ENCODE data around the gene ARHGAP33. TPM values are rescaled to one million over a fixed set of nuclear protein-coding genes. Genes with fewer than 3 reads are reported as not detected.
"Not testable (repeated sequence)": the region's sequence is repeated elsewhere in the genome, so short reads cannot be mapped to it uniquely, and the experiment has no call there.

ARHGAP33 gene
- total and polyA plus RNA-seq, 2 of the 8 experiments (the other 6 are each of a cell fraction or from before 2014, with no cell fraction given), result 6.5 to 25.2 TPM

DNA sequence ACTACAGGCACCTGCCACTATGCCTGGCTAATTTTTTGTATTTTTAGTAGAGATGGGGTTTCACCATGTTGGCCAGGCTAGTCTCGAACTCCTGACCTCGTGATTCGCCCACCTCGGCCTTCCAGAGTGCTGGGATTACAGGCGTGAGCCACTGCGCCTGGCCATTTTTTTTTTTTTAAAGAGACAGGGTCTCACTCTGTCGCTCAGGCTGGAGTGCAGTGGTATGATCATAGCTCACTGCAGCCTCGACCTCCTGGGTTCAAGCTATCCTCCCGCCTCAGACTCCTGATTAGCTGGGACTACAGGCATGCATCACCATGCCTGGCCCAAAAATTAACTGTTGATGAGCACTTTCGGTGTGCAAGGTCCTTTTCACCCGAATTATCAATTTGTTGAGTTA lies 60.7 kb downstream of the ARHGAP33 start:
- not testable (repeated sequence) for H2BK5ac ChIP-seq (ENCODE audit: low read depth, low read length); H3K56ac ChIP-seq (replicated peaks; ENCODE audit: insufficient read length, low read depth, low read length); H4K5ac ChIP-seq (ENCODE audit: insufficient read length, low read depth, low read length); H2BK12ac ChIP-seq (ENCODE audit: low read depth, low read length); DNase-seq (ENCODE audit: low read depth in 1 of 2, low spot score in 2 of 2); H2AFZ ChIP-seq (ENCODE audit: low read length); H3K27me3 ChIP-seq (replicated peaks in 1 of 4; ENCODE audit: control insufficient read depth in 3 of 4, extremely low read depth in 1 of 4, insufficient read depth in 3 of 4, low read length in 3 of 4); H3K79me1 ChIP-seq (ENCODE audit: low read depth, low read length); H3K4ac ChIP-seq (replicated peaks; ENCODE audit: insufficient read length, low read depth, low read length); H2BK20ac ChIP-seq (ENCODE audit: low read length); H4K91ac ChIP-seq (replicated peaks; ENCODE audit: insufficient read length, low read length); H3K79me2 ChIP-seq (ENCODE audit: control insufficient read depth in 1 of 2, insufficient read depth in 2 of 2, low read length in 2 of 2); H3K9me3 ChIP-seq (ENCODE audit: insufficient read depth in 2 of 2, low read depth in 1 of 2, low read length in 1 of 2); H3K14ac ChIP-seq (ENCODE audit: insufficient read length); H3K23ac ChIP-seq (ENCODE audit: insufficient read length); H3K27ac ChIP-seq (ENCODE audit: low read depth, low read length); H2BK15ac ChIP-seq (ENCODE audit: low read length); H3K9ac ChIP-seq (replicated peaks in 1 of 4; ENCODE audit: extremely low read depth in 1 of 4, low read depth in 3 of 4, low read length in 3 of 4); H2AK5ac ChIP-seq (ENCODE audit: low read depth, low read length); H3K36me3 ChIP-seq (ENCODE audit: control insufficient read depth in 2 of 4, insufficient read depth in 4 of 4, low read length in 3 of 4); H3K23me2 ChIP-seq (ENCODE audit: low read depth, low read length); H3K18ac ChIP-seq (ENCODE audit: extremely low read depth, low read length); H3K4me3 ChIP-seq (ENCODE audit: extremely low read depth in 1 of 4, insufficient read depth in 2 of 4, low read depth in 3 of 4, low read length in 4 of 4); FAIRE-seq; H2BK120ac ChIP-seq (replicated peaks; ENCODE audit: low read depth, low read length); H3K4me1 ChIP-seq (replicated peaks in 1 of 4; ENCODE audit: control insufficient read depth in 3 of 4, insufficient read depth in 4 of 4, low read length in 3 of 4); H4K20me1 ChIP-seq (replicated peaks in 1 of 2; ENCODE audit: control insufficient read depth in 1 of 2, insufficient read depth in 2 of 2, low read length in 2 of 2); H4K8ac ChIP-seq (ENCODE audit: extremely low read depth, insufficient read depth, low read length); H3K4me2 ChIP-seq (ENCODE audit: insufficient read depth in 1 of 2, low read depth in 2 of 2, low read length in 2 of 2)
- CTCF ChIA-PET (ENCODE audit: partially characterized antibody), result interaction anchor here (0.6 to 2.6 kb wide), 6 partner anchors 8 to 99 kb away, joined by 3 to 11 read pairs (median 3); no protein-coding TSS in a partner anchor
- POLR2A ChIA-PET (ENCODE audit: partially characterized antibody), result interaction anchor here (1.3 kb wide), 1 partner anchor 64 kb away, joined by 4 read pairs; no protein-coding TSS in a partner anchor
- WGBS, 2 experiments (ENCODE audit: extremely low coverage in 1 of 2, insufficient coverage in 1 of 2, insufficient read length in 1 of 2, insufficient replicate concordance in 2 of 2, low coverage in 1 of 2, low lambda C conversion rate in 2 of 2, missing lambda C conversion rate in 1 of 2), result 81% methylated on average over 9 of the region's 11 CpGs; no CpG with 5 or more reads in 1 of the 2 experiments

Other genes with a start within 250 kb of the ARHGAP33 start
- gene SBSN, start 247.3 kb upstream of the ARHGAP33 start, total RNA-seq (2021; fragmentation: NEBNext Ultra II Directional; extraction: Animal tissue kit (Norgen Biotek cat#: 25700)), result not detected in 2 replicates
- gene SBSN, start 247.3 kb upstream of the ARHGAP33 start, polyA plus RNA-seq (2011; rRNA removed), result not detected in 2 replicates
- gene GAPDHS, start 242.1 kb upstream of the ARHGAP33 start, total RNA-seq (2021; fragmentation: NEBNext Ultra II Directional; extraction: Animal tissue kit (Norgen Biotek cat#: 25700)), result not detected in 2 replicates
- gene GAPDHS, start 242.1 kb upstream of the ARHGAP33 start, polyA plus RNA-seq (2011; rRNA removed), result 0.26 and 0.47 TPM in 2 replicates
- 157 and 159 TPM in 2 replicates for gene TMEM147, start 229.9 kb upstream of the ARHGAP33 start, total RNA-seq (2021; fragmentation: NEBNext Ultra II Directional; extraction: Animal tissue kit (Norgen Biotek cat#: 25700))
- 372 and 418 TPM in 2 replicates for gene TMEM147, start 229.9 kb upstream of the ARHGAP33 start, polyA plus RNA-seq (2011; rRNA removed)
- gene ATP4A, start 211.9 kb upstream of the ARHGAP33 start, total RNA-seq (2021; fragmentation: NEBNext Ultra II Directional; extraction: Animal tissue kit (Norgen Biotek cat#: 25700)), result 0.31 and 0.50 TPM in 2 replicates
- 1.2 and 1.4 TPM in 2 replicates for gene ATP4A, start 211.9 kb upstream of the ARHGAP33 start, polyA plus RNA-seq (2011; rRNA removed)
- not detected in 2 replicates for gene PMIS2, start 189.4 kb upstream of the ARHGAP33 start, total RNA-seq (2021; fragmentation: NEBNext Ultra II Directional; extraction: Animal tissue kit (Norgen Biotek cat#: 25700))
- 0.25 TPM in 1 of 2 replicates, not detected in the other for gene PMIS2, start 189.4 kb upstream of the ARHGAP33 start, polyA plus RNA-seq (2011; rRNA removed)
- 18.9 and 25.7 TPM in 2 replicates for gene HAUS5, start 162.8 kb upstream of the ARHGAP33 start, total RNA-seq (2021; fragmentation: NEBNext Ultra II Directional; extraction: Animal tissue kit (Norgen Biotek cat#: 25700))
- gene HAUS5, start 162.8 kb upstream of the ARHGAP33 start, polyA plus RNA-seq (2011; rRNA removed), result 13.8 and 20.1 TPM in 2 replicates
- 80.8 and 83.3 TPM in 2 replicates for gene RBM42, start 146.5 kb upstream of the ARHGAP33 start, total RNA-seq (2021; fragmentation: NEBNext Ultra II Directional; extraction: Animal tissue kit (Norgen Biotek cat#: 25700))
- gene RBM42, start 146.5 kb upstream of the ARHGAP33 start, polyA plus RNA-seq (2011; rRNA removed), result 59.8 and 83.6 TPM in 2 replicates
- 0.88 and 1.8 TPM in 2 replicates for gene ETV2, start 133.8 kb upstream of the ARHGAP33 start, total RNA-seq (2021; fragmentation: NEBNext Ultra II Directional; extraction: Animal tissue kit (Norgen Biotek cat#: 25700))
- gene ETV2, start 133.8 kb upstream of the ARHGAP33 start, polyA plus RNA-seq (2011; rRNA removed), result 1.3 and 2.3 TPM in 2 replicates
- gene COX6B1, start 127.2 kb upstream of the ARHGAP33 start, total RNA-seq (2021; fragmentation: NEBNext Ultra II Directional; extraction: Animal tissue kit (Norgen Biotek cat#: 25700)), result 436 and 437 TPM in 2 replicates
- gene COX6B1, start 127.2 kb upstream of the ARHGAP33 start, polyA plus RNA-seq (2011; rRNA removed), result 884 and 1,052 TPM in 2 replicates
- gene UPK1A, start 109.0 kb upstream of the ARHGAP33 start, total RNA-seq (2021; fragmentation: NEBNext Ultra II Directional; extraction: Animal tissue kit (Norgen Biotek cat#: 25700)), result 0.56 and 0.61 TPM in 2 replicates
- gene UPK1A, start 109.0 kb upstream of the ARHGAP33 start, polyA plus RNA-seq (2011; rRNA removed), result 9.8 and 9.9 TPM in 2 replicates
- 0.42 and 0.50 TPM in 2 replicates for gene ZBTB32, start 71.0 kb upstream of the ARHGAP33 start, total RNA-seq (2021; fragmentation: NEBNext Ultra II Directional; extraction: Animal tissue kit (Norgen Biotek cat#: 25700))
- gene ZBTB32, start 71.0 kb upstream of the ARHGAP33 start, polyA plus RNA-seq (2011; rRNA removed), result 0.11 and 0.17 TPM in 2 replicates
- gene KMT2B, start 57.6 kb upstream of the ARHGAP33 start, total RNA-seq (2021; fragmentation: NEBNext Ultra II Directional; extraction: Animal tissue kit (Norgen Biotek cat#: 25700)), result 38.6 and 41.5 TPM in 2 replicates
- 26.7 and 42.2 TPM in 2 replicates for gene KMT2B, start 57.6 kb upstream of the ARHGAP33 start, polyA plus RNA-seq (2011; rRNA removed)
- 8.4 and 12.2 TPM in 2 replicates for gene IGFLR1, start 33.1 kb upstream of the ARHGAP33 start, total RNA-seq (2021; fragmentation: NEBNext Ultra II Directional; extraction: Animal tissue kit (Norgen Biotek cat#: 25700))
- 28.9 and 40.3 TPM in 2 replicates for gene IGFLR1, start 33.1 kb upstream of the ARHGAP33 start, polyA plus RNA-seq (2011; rRNA removed)
- 15.1 and 18.5 TPM in 2 replicates for gene U2AF1L4, start 30.1 kb upstream of the ARHGAP33 start, total RNA-seq (2021; fragmentation: NEBNext Ultra II Directional; extraction: Animal tissue kit (Norgen Biotek cat#: 25700))
- gene U2AF1L4, start 30.1 kb upstream of the ARHGAP33 start, polyA plus RNA-seq (2011; rRNA removed), result 32.7 TPM in 2 replicates
- gene PSENEN, start 29.9 kb upstream of the ARHGAP33 start, total RNA-seq (2021; fragmentation: NEBNext Ultra II Directional; extraction: Animal tissue kit (Norgen Biotek cat#: 25700)), result 75.3 and 80.2 TPM in 2 replicates
- 66.7 and 73.9 TPM in 2 replicates for gene PSENEN, start 29.9 kb upstream of the ARHGAP33 start, polyA plus RNA-seq (2011; rRNA removed)
- gene LIN37, start 27.0 kb upstream of the ARHGAP33 start, total RNA-seq (2021; fragmentation: NEBNext Ultra II Directional; extraction: Animal tissue kit (Norgen Biotek cat#: 25700)), result 2.9 and 3.8 TPM in 2 replicates
- 8.5 and 9.8 TPM in 2 replicates for gene LIN37, start 27.0 kb upstream of the ARHGAP33 start, polyA plus RNA-seq (2011; rRNA removed)
- gene HSPB6, start 18.5 kb upstream of the ARHGAP33 start, total RNA-seq (2021; fragmentation: NEBNext Ultra II Directional; extraction: Animal tissue kit (Norgen Biotek cat#: 25700)), result 0.44 TPM in 1 of 2 replicates, not detected in the other
- 0.91 and 1.6 TPM in 2 replicates for gene HSPB6, start 18.5 kb upstream of the ARHGAP33 start, polyA plus RNA-seq (2011; rRNA removed)
- gene PROSER3, start 17.4 kb upstream of the ARHGAP33 start, total RNA-seq (2021; fragmentation: NEBNext Ultra II Directional; extraction: Animal tissue kit (Norgen Biotek cat#: 25700)), result 20.8 and 28.9 TPM in 2 replicates
- 17.8 and 27.8 TPM in 2 replicates for gene PROSER3, start 17.4 kb upstream of the ARHGAP33 start, polyA plus RNA-seq (2011; rRNA removed)
- not detected in 2 replicates for gene PRODH2, start 37.3 kb downstream of the ARHGAP33 start, total RNA-seq (2021; fragmentation: NEBNext Ultra II Directional; extraction: Animal tissue kit (Norgen Biotek cat#: 25700))
- not detected in 2 replicates for gene PRODH2, start 37.3 kb downstream of the ARHGAP33 start, polyA plus RNA-seq (2011; rRNA removed)
- gene NPHS1, start 76.9 kb downstream of the ARHGAP33 start, total RNA-seq (2021; fragmentation: NEBNext Ultra II Directional; extraction: Animal tissue kit (Norgen Biotek cat#: 25700)), result 0.40 and 1.4 TPM in 2 replicates
- 1.3 and 1.9 TPM in 2 replicates for gene NPHS1, start 76.9 kb downstream of the ARHGAP33 start, polyA plus RNA-seq (2011; rRNA removed)
- 4.6 TPM in 2 replicates for gene KIRREL2, start 81.3 kb downstream of the ARHGAP33 start, total RNA-seq (2021; fragmentation: NEBNext Ultra II Directional; extraction: Animal tissue kit (Norgen Biotek cat#: 25700))
- gene KIRREL2, start 81.3 kb downstream of the ARHGAP33 start, polyA plus RNA-seq (2011; rRNA removed), result 2.4 and 3.3 TPM in 2 replicates
- gene APLP1, start 93.0 kb downstream of the ARHGAP33 start, total RNA-seq (2021; fragmentation: NEBNext Ultra II Directional; extraction: Animal tissue kit (Norgen Biotek cat#: 25700)), result 22.0 and 22.2 TPM in 2 replicates
- gene APLP1, start 93.0 kb downstream of the ARHGAP33 start, polyA plus RNA-seq (2011; rRNA removed), result 19.9 and 32.4 TPM in 2 replicates
- 12.0 and 13.2 TPM in 2 replicates for gene NFKBID, start 125.0 kb downstream of the ARHGAP33 start, total RNA-seq (2021; fragmentation: NEBNext Ultra II Directional; extraction: Animal tissue kit (Norgen Biotek cat#: 25700))
- gene NFKBID, start 125.0 kb downstream of the ARHGAP33 start, polyA plus RNA-seq (2011; rRNA removed), result 10.0 and 22.1 TPM in 2 replicates
- 1.1 TPM in 1 of 2 replicates, not detected in the other for gene HCST, start 127.0 kb downstream of the ARHGAP33 start, total RNA-seq (2021; fragmentation: NEBNext Ultra II Directional; extraction: Animal tissue kit (Norgen Biotek cat#: 25700))
- 2.8 and 3.0 TPM in 2 replicates for gene HCST, start 127.0 kb downstream of the ARHGAP33 start, polyA plus RNA-seq (2011; rRNA removed)
- gene TYROBP, start 132.7 kb downstream of the ARHGAP33 start, total RNA-seq (2021; fragmentation: NEBNext Ultra II Directional; extraction: Animal tissue kit (Norgen Biotek cat#: 25700)), result not detected in 2 replicates
- 0.18 and 0.19 TPM in 2 replicates for gene TYROBP, start 132.7 kb downstream of the ARHGAP33 start, polyA plus RNA-seq (2011; rRNA removed)
- gene LRFN3, start 160.8 kb downstream of the ARHGAP33 start, total RNA-seq (2021; fragmentation: NEBNext Ultra II Directional; extraction: Animal tissue kit (Norgen Biotek cat#: 25700)), result 15.2 and 16.8 TPM in 2 replicates
- gene LRFN3, start 160.8 kb downstream of the ARHGAP33 start, polyA plus RNA-seq (2011; rRNA removed), result 4.6 and 8.0 TPM in 2 replicates
- 16.0 and 16.8 TPM in 2 replicates for gene SDHAF1, start 219.6 kb downstream of the ARHGAP33 start, total RNA-seq (2021; fragmentation: NEBNext Ultra II Directional; extraction: Animal tissue kit (Norgen Biotek cat#: 25700))
- gene SDHAF1, start 219.6 kb downstream of the ARHGAP33 start, polyA plus RNA-seq (2011; rRNA removed), result 21.3 and 27.7 TPM in 2 replicates
- gene SYNE4, start 233.2 kb downstream of the ARHGAP33 start, total RNA-seq (2021; fragmentation: NEBNext Ultra II Directional; extraction: Animal tissue kit (Norgen Biotek cat#: 25700)), result 20.8 and 21.8 TPM in 2 replicates
- 22.6 and 29.1 TPM in 2 replicates for gene SYNE4, start 233.2 kb downstream of the ARHGAP33 start, polyA plus RNA-seq (2011; rRNA removed)
- 19.2 and 24.8 TPM in 2 replicates for gene ALKBH6, start 238.6 kb downstream of the ARHGAP33 start, total RNA-seq (2021; fragmentation: NEBNext Ultra II Directional; extraction: Animal tissue kit (Norgen Biotek cat#: 25700))
- gene ALKBH6, start 238.6 kb downstream of the ARHGAP33 start, polyA plus RNA-seq (2011; rRNA removed), result 33.3 and 51.2 TPM in 2 replicates